A549 (cell line): Measurements from ENCODE around the gene ZNF768. TPM values are rescaled to one million over a fixed set of nuclear protein-coding genes. Genes with fewer than 3 reads are reported as not detected.

Experiments used
- ATAC-seq, 2 experiments: fragments of 200-7000 bp in 1 of 2; fragments of >200 bp in 1 of 2; cut with Nextera tagmentation in 1 of 2; cut with Tn5 transposase in 1 of 2; 3 replicates each; pipeline versions ENCODE4 v1.8.0 to v1.9.1; 2018 to 2020; ENCODE audit warnings: mild to moderate bottlenecking in 1 of 2, moderate library complexity in 1 of 2
- CTCF ChIA-PET: fragments of 300-600 bp; sonication (Branson Sonifier 250); formaldehyde crosslinking; extraction: SDS; loops from one replicate; lab custom pipeline; 2021; ENCODE audit warnings: antibody characterized with exemption, inconsistent platforms; lab: Yijun Ruan, JAX
- POLR2A ChIA-PET: fragments of 350-600 bp; formaldehyde crosslinking; extraction: SDS; loops from one replicate; lab custom pipeline; 2021; ENCODE audit warnings: antibody characterized with exemption, inconsistent platforms; lab: Yijun Ruan, JAX
- DNase-seq, 2 experiments: peaks; one replicate each; pipeline versions ENCODE4 v3.0.0 to v3.0.0-alpha.2; 2011 to 2016; ENCODE audit warnings: low read depth in 1 of 2, low spot score in 1 of 2
- FAIRE-seq: peaks from 2 replicates; lab custom pipeline; 2011; peaks lifted over from hg19 to GRCh38; lab: Jason Lieb, UNC
- H3K27ac ChIP-seq, 2 experiments: fragments of >200 bp; sonication (Bioruptor Twin); formaldehyde crosslinking; 3 replicates each; pipeline ENCODE4 v1.5.1; 2016 to 2017
- H3K4me1 ChIP-seq: fragments of >200 bp; sonication (Bioruptor Twin); formaldehyde crosslinking; 3 replicates; pipeline ENCODE4 v1.6.1; 2016
- H3K4me2 ChIP-seq: fragments of >200 bp; sonication (Bioruptor Twin); formaldehyde crosslinking; 3 replicates; pipeline ENCODE4 v1.6.1; 2016
- H3K4me3 ChIP-seq: fragments of >200 bp; sonication (Bioruptor Twin); formaldehyde crosslinking; 3 replicates; pipeline ENCODE4 v1.5.1; 2016
- H3K9me3 ChIP-seq: fragments of >200 bp; sonication (Bioruptor Twin); formaldehyde crosslinking; 3 replicates; pipeline ENCODE4 v1.6.1; 2016
- CEBPB ChIP-seq, 2 experiments: fragments of >200 bp in 1 of 2; sonication (Bioruptor Twin) in 1 of 2; formaldehyde crosslinking in 1 of 2; IDR thresholded peaks; 2 replicates each; pipeline ENCODE4 v1.6.1; 2012 to 2016
- CHD4 ChIP-seq: fragments of 200-600 bp; sonication (generic); IDR thresholded peaks from 2 replicates; pipeline ENCODE4 v1.6.1; 2016; ENCODE audit warnings: antibody characterized with exemption, mild to moderate bottlenecking, borderline replicate concordance
- EHF ChIP-seq: fragments of 250-450 bp; sonication (Bioruptor Pico); IDR thresholded peaks from 2 replicates; pipeline ENCODE4 v1.5.0; 2020; ENCODE audit warnings: mild to moderate bottlenecking
- EHMT2 ChIP-seq: fragments of 200-600 bp; sonication (generic); IDR thresholded peaks from 2 replicates; pipeline ENCODE4 v1.6.1; 2016; ENCODE audit warnings: antibody characterized with exemption, low read depth, mild to moderate bottlenecking, moderate library complexity
- ESRRA ChIP-seq: fragments of 150-350 bp; IDR thresholded peaks from 2 replicates; pipeline ENCODE4 v1.6.1; 2014; ENCODE audit warnings: mild to moderate bottlenecking, low read length, borderline replicate concordance
- FOSB ChIP-seq: fragments of 250-450 bp; sonication (Bioruptor Pico); IDR thresholded peaks from 2 replicates; pipeline ENCODE4 v1.5.0; 2020; ENCODE audit warnings: mild to moderate bottlenecking, moderate library complexity
- FOSL2 ChIP-seq, 2 experiments: fragments of 450-650 bp in 1 of 2; fragments of >200 bp in 1 of 2; sonication (Bioruptor Twin) in 1 of 2; formaldehyde crosslinking; IDR thresholded peaks; 2 replicates each; pipeline versions ENCODE4 v1.5.0 to v1.6.1; 2016 to 2020; ENCODE audit warnings: mild to moderate bottlenecking in 1 of 2, moderate library complexity in 1 of 2
- HOXA7 ChIP-seq: fragments of 250-450 bp; sonication (Bioruptor Pico); IDR thresholded peaks from 2 replicates; pipeline ENCODE4 v1.5.0; 2020; ENCODE audit warnings: mild to moderate bottlenecking, moderate library complexity
- JUN ChIP-seq, 2 experiments: fragments of >200 bp; sonication (Bioruptor Twin); formaldehyde crosslinking; IDR thresholded peaks; 2 replicates in 1 of 2; 3 replicates in 1 of 2; pipeline ENCODE4 v1.6.1; 2016 to 2017
- KDM1A ChIP-seq: fragments of 200-600 bp; sonication (generic); IDR thresholded peaks from 2 replicates; pipeline ENCODE4 v1.6.1; 2016; ENCODE audit warnings: low read depth, mild to moderate bottlenecking
- MAFK ChIP-seq: fragments of 450-650 bp; IDR thresholded peaks from 2 replicates; pipeline ENCODE4 v1.6.1; 2014; ENCODE audit not compliant: partially characterized antibody
- MAZ ChIP-seq: fragments of 150-350 bp; IDR thresholded peaks from 2 replicates; pipeline ENCODE4 v1.6.1; 2014; ENCODE audit warnings: antibody characterized with exemption, low read depth, low read length, borderline replicate concordance
- MYC ChIP-seq: IDR thresholded peaks from 2 replicates; pipeline ENCODE4 v1.6.1; 2012; ENCODE audit warnings: mild to moderate bottlenecking, inconsistent platforms, low read length, improper control_type of control experiment, borderline replicate concordance
- NPAS2 ChIP-seq: fragments of 250-450 bp; sonication (Bioruptor Pico); IDR thresholded peaks from 2 replicates; pipeline ENCODE4 v1.8.0; 2022; ENCODE audit warnings: mild to moderate bottlenecking, moderate library complexity, borderline replicate concordance
- PHF8 ChIP-seq: fragments of 200-600 bp; sonication (generic); IDR thresholded peaks from 2 replicates; pipeline ENCODE4 v1.6.1; 2016; ENCODE audit warnings: low read depth, mild to moderate bottlenecking, antibody characterized with exemption, moderate library complexity, borderline replicate concordance
- POLR2A ChIP-seq: IDR thresholded peaks from 2 replicates; pipeline ENCODE4 v1.6.1; 2012; ENCODE audit warnings: mild to moderate bottlenecking, low read length
- RAD21 ChIP-seq, 2 experiments: fragments of >200 bp in 1 of 2; sonication (Bioruptor Twin) in 1 of 2; formaldehyde crosslinking in 1 of 2; IDR thresholded peaks in 1 of 2; conservative IDR thresholded peaks in 1 of 2; 2 replicates in 1 of 2; 3 replicates in 1 of 2; pipeline ENCODE4 v1.6.1; 2012 to 2018; ENCODE audit warnings: inconsistent platforms in 1 of 2
- RARB ChIP-seq: fragments of 250-450 bp; sonication (Bioruptor Pico); IDR thresholded peaks from 2 replicates; pipeline ENCODE4 v1.8.0; 2021; ENCODE audit warnings: mild to moderate bottlenecking, moderate library complexity
- RCOR1 ChIP-seq: fragments of 150-350 bp; IDR thresholded peaks from 2 replicates; pipeline ENCODE4 v1.6.1; 2014; ENCODE audit warnings: antibody characterized with exemption, low read length, low read depth
- SMC3 ChIP-seq: fragments of >200 bp; sonication (Bioruptor Twin); formaldehyde crosslinking; IDR thresholded peaks from 3 replicates; pipeline ENCODE4 v1.6.1; 2018; ENCODE audit warnings: inconsistent platforms
- SREBF2 ChIP-seq: fragments of 450-650 bp; IDR thresholded peaks from 2 replicates; pipeline ENCODE4 v1.6.1; 2014; ENCODE audit warnings: mild to moderate bottlenecking, moderate library complexity
- TP53 ChIP-seq: fragments of 250-450 bp; sonication (Bioruptor Pico); IDR thresholded peaks from 2 replicates; pipeline ENCODE4 v1.5.0; 2021; ENCODE audit warnings: mild to moderate bottlenecking, moderate library complexity
- ZC3H11A ChIP-seq: fragments of 450-650 bp; IDR thresholded peaks from 2 replicates; pipeline ENCODE4 v1.6.1; 2014; ENCODE audit warnings: antibody characterized with exemption, mild to moderate bottlenecking
- WGBS: methylation state at CpG from one replicate; pipeline ENCODE4 v1.1.6; 2017; ENCODE audit errors: missing lambda C conversion rate; 5-methylcytosine and 5-hydroxymethylcytosine counted together
- polyA plus RNA-seq, 4 experiments: library from polyadenylated mRNA; depleted of rRNA in 3 of 4; stranded (reverse); fragments of >200 nt; fragmentation: RNase III in 1 of 4; extraction: RNeasy Plus Mini Kit Qiagen cat#74134 plus additional on column Dnase treatment in 1 of 4; gene quantifications; 2 replicates in 3 of 4; 3 replicates in 1 of 4; pipeline ENCODE4 v1.2.3, GENCODE V29; 2011 to 2017
- TF ChIP-seq, protein P1 (sequence below): IDR thresholded peaks from 2 replicates; pipeline ENCODE4 v1.6.1; 2012; ENCODE audit warnings: low read depth, borderline replicate concordance
- TF ChIP-seq, protein P2 (sequence below): fragments of >200 bp; sonication (Bioruptor Twin); formaldehyde crosslinking; IDR thresholded peaks from 2 replicates; pipeline ENCODE4 v1.6.1; 2016
- TF ChIP-seq, protein P3 (sequence below): fragments of >200 bp; sonication (Bioruptor Twin); formaldehyde crosslinking; IDR thresholded peaks from 3 replicates; pipeline ENCODE4 v1.5.1; 2016
- TF ChIP-seq, protein P4 (sequence below): fragments of 250-450 bp; sonication (Bioruptor Pico); IDR thresholded peaks from 2 replicates; pipeline ENCODE4 v1.5.0; 2020; ENCODE audit warnings: low read depth, mild to moderate bottlenecking, moderate library complexity
- TF ChIP-seq, protein P5 (sequence below): fragments of 250-450 bp; sonication (Bioruptor Pico); IDR thresholded peaks from 2 replicates; pipeline ENCODE4 v1.5.0; 2021; ENCODE audit warnings: mild to moderate bottlenecking, moderate library complexity, borderline replicate concordance

ZNF768 gene
- polyA plus RNA-seq, 2 of the 4 experiments (the other 2 are of a cell fraction), result 17.0 to 33.6 TPM

DNA sequence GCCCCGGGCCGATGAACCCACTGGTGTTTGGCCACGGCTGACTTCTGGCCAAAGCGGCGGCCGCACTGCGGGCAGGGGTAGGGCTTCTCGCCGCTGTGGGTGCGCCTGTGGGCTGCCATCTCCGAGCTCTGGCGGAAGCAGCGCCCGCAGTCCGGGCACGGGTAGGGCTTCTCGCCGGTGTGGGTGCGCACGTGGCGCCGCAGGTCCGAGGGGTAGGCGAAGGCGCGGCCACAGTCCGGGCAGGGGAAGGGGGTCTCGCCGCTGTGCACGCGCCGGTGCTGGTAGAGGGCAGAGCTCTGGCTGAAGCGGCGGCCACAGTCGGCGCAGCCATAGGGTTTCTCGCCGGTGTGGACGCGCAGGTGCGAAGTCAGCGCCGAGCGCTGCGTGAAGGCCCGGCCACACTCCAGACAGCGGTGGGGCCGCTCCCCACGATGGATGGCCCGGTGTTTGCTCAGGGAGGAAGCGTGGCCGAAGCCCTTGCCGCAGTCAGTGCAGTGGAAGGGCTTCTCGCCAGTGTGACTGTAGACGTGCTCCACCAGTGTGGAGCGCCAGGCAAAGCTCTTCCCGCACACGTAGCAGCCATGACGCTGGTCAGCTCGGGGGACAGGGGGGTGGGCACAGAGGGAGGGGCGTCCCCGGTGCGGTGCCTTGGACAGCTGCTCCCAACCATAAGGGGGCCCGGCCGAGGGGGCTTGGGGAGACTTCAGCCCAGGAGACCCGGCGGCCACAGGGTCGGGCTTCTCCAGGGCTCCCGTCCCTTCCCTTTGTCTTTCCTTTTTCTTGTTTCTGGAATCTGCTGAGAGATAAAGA is 29.2 kb upstream of the ZNF768 start:
- no peak for ATAC-seq
- ChIA-PET CTCF (interaction anchor here (0.6 to 3.0 kb wide), 5 partner anchors 13 to 126 kb away, joined by 3 to 10 read pairs (median 6); partner anchors contain the start of gene DCTPP1), POLR2A (no interaction called here)
- no peak overlapping the region for H3K4me3 ChIP-seq
- 96% methylated on average over 33 of the region's 69 CpGs for WGBS
- H3K9me3 ChIP-seq, result no peaks in the 10 kb centered on the region
- no peak overlapping the region for H3K4me2 ChIP-seq
- FAIRE-seq, result no peak
- TF ChIP-seq EHMT2 (no peak), ESRRA (no peak), MAZ (no peak), CHD4 (no peak), MYC (no peak), TP53 (no peak), ZC3H11A (no peak), SREBF2 (no peak), JUN (IDR thresholded peaks at IDR 0.05) (no peak), RCOR1 (no peak), MAFK (no peak)
- TF ChIP-seq, protein P1, sequence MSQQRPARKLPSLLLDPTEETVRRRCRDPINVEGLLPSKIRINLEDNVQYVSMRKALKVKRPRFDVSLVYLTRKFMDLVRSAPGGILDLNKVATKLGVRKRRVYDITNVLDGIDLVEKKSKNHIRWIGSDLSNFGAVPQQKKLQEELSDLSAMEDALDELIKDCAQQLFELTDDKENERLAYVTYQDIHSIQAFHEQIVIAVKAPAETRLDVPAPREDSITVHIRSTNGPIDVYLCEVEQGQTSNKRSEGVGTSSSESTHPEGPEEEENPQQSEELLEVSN, result no peak
- TF ChIP-seq, protein P2, sequence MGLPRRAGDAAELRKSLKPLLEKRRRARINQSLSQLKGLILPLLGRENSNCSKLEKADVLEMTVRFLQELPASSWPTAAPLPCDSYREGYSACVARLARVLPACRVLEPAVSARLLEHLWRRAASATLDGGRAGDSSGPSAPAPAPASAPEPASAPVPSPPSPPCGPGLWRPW, result no peak
- H3K27ac ChIP-seq, result no peak overlapping the region
- DNase-seq, result no peak
- H3K4me1 ChIP-seq, result peaks cover 4% of the 10 kb centered on the region; the same call in 1 of the 3 replicates

DNA sequence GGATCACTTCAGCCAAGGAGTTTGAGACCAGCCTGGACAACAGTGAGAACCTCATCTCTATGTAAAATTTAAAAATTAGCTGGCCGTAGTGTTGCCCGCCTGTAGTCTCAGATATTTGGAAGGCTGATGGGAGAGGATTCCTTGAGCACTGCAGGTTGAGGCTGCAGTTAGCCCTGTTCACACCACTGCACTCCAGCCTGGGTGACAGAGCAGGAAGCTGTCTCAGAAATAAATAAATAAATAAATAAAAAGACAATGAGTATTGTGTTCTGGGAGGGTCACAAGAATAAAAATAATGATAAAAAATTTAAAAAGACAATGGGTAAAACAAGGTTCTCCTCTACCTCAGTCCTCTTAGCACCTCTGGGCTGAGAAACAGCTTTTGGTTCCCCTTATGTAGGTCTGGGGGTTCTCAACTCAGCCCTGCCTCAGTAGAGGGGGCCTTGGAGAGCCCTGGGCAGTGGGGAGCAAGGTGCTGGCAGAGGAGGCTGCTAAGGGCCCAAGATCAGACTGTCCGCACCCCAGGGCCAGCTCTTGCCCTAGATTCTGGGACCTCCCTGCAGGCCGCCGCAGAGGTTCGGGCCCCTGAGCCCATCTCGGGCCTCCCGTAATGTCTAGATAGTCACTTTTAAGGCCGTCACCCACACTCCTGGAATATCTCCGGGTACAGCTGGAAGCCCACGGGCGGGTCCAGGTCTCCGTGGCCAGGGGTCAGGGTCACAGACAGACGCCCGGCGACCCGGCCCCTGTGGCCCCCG is 28.4 kb upstream of the ZNF768 start:
- no peak for FAIRE-seq
- TF ChIP-seq SREBF2 (no peak), CEBPB (IDR thresholded peaks at IDR 0.05) (no peak), NPAS2 (CRISPR knock-in tag) (no peak), EHF (CRISPR knock-in tag) (no peak), EHMT2 (no peak), RCOR1 (no peak), RAD21 (conservative IDR thresholded peaks at IDR 0.05 in 1 of 2, IDR thresholded peaks at IDR 0.05 in 1 of 2) (no peak), RARB (CRISPR knock-in tag) (no peak), POLR2A (no peak), PHF8 (no peak), HOXA7 (CRISPR knock-in tag) (no peak), KDM1A (no peak), FOSL2 (IDR thresholded peaks at IDR 0.05) (no peak), FOSL2 (CRISPR knock-in tag; IDR thresholded peaks at IDR 0.05) (no peak), FOSB (CRISPR knock-in tag) (no peak), SMC3 (no peak)
- TF ChIP-seq, protein P3, sequence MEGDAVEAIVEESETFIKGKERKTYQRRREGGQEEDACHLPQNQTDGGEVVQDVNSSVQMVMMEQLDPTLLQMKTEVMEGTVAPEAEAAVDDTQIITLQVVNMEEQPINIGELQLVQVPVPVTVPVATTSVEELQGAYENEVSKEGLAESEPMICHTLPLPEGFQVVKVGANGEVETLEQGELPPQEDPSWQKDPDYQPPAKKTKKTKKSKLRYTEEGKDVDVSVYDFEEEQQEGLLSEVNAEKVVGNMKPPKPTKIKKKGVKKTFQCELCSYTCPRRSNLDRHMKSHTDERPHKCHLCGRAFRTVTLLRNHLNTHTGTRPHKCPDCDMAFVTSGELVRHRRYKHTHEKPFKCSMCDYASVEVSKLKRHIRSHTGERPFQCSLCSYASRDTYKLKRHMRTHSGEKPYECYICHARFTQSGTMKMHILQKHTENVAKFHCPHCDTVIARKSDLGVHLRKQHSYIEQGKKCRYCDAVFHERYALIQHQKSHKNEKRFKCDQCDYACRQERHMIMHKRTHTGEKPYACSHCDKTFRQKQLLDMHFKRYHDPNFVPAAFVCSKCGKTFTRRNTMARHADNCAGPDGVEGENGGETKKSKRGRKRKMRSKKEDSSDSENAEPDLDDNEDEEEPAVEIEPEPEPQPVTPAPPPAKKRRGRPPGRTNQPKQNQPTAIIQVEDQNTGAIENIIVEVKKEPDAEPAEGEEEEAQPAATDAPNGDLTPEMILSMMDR, result no peak
- TF ChIP-seq, protein P4, sequence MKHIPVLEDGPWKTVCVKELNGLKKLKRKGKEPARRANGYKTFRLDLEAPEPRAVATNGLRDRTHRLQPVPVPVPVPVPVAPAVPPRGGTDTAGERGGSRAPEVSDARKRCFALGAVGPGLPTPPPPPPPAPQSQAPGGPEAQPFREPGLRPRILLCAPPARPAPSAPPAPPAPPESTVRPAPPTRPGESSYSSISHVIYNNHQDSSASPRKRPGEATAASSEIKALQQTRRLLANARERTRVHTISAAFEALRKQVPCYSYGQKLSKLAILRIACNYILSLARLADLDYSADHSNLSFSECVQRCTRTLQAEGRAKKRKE (CRISPR knock-in tag), result no peak
- TF ChIP-seq, protein P5, sequence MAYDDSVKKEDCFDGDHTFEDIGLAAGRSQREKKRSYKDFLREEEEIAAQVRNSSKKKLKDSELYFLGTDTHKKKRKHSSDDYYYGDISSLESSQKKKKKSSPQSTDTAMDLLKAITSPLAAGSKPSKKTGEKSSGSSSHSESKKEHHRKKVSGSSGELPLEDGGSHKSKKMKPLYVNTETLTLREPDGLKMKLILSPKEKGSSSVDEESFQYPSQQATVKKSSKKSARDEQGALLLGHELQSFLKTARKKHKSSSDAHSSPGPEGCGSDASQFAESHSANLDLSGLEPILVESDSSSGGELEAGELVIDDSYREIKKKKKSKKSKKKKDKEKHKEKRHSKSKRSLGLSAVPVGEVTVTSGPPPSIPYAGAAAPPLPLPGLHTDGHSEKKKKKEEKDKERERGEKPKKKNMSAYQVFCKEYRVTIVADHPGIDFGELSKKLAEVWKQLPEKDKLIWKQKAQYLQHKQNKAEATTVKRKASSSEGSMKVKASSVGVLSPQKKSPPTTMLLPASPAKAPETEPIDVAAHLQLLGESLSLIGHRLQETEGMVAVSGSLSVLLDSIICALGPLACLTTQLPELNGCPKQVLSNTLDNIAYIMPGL (CRISPR knock-in tag), result no peak
- no peak for ATAC-seq
- Histone ChIP-seq H3K4me3 (no peak overlapping the region), H3K27ac (no peak overlapping the region), H3K9me3 (no peaks in the 10 kb centered on the region), H3K4me1 (peaks cover 6% of the 10 kb centered on the region; the same call in 1 of the 3 replicates), H3K4me2 (no peak overlapping the region)
- DNase-seq, result no peak
- CTCF ChIA-PET, result interaction anchor here (1.1 to 3.0 kb wide), 4 partner anchors 13 to 125 kb away, joined by 4 to 10 read pairs (median 7); partner anchors contain the start of gene DCTPP1
- POLR2A ChIA-PET, result no interaction called here
- 96% methylated on average over 17 of the region's 18 CpGs for WGBS
